ENCODE data around the gene FANCG. TPM values are rescaled to one million over a fixed set of nuclear protein-coding genes. Genes with fewer than 3 reads are reported as not detected.

Gene FANCG
- total RNA-seq, 1 donor from 2014 or later: 68.7 TPM

DNA sequence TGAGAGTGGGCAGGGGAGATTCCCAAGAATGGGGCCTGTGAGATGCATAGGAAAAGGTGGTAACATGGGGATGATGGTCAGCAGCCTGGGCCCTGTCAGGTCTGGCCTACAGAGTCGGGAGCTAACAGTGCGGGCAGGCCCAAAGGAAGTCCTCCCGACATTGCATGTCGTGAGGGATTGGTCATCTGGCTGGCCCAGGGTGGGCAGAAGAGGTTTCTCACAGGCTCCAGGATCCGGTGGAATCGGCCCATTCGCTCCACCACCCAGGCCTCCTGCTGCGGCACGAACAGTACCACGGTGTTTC lies 22.7 kb upstream of the FANCG start:
- Mint-ChIP-seq H3K9me3 (ENCODE audit: low read depth) (no peaks in the 10 kb centered on the region), H3K36me3 (ENCODE audit: insufficient read depth) (peaks cover 19% of the 10 kb centered on the region), H3K4me1 (ENCODE audit: low read depth) (peaks cover 11% of the 10 kb centered on the region), H3K4me3 (ENCODE audit: low read depth) (peak overlapping the region; percentile 92), H3K27me3 (no peaks in the 10 kb centered on the region), H3K27ac (peak overlapping the region; percentile 96)
- DNase-seq (ENCODE audit: low spot score, unreplicated experiment): no peak
- TF ChIP-seq, protein P1, sequence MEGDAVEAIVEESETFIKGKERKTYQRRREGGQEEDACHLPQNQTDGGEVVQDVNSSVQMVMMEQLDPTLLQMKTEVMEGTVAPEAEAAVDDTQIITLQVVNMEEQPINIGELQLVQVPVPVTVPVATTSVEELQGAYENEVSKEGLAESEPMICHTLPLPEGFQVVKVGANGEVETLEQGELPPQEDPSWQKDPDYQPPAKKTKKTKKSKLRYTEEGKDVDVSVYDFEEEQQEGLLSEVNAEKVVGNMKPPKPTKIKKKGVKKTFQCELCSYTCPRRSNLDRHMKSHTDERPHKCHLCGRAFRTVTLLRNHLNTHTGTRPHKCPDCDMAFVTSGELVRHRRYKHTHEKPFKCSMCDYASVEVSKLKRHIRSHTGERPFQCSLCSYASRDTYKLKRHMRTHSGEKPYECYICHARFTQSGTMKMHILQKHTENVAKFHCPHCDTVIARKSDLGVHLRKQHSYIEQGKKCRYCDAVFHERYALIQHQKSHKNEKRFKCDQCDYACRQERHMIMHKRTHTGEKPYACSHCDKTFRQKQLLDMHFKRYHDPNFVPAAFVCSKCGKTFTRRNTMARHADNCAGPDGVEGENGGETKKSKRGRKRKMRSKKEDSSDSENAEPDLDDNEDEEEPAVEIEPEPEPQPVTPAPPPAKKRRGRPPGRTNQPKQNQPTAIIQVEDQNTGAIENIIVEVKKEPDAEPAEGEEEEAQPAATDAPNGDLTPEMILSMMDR (IDR thresholded peaks at IDR 0.05; ENCODE audit: unreplicated experiment): no peak

DNA sequence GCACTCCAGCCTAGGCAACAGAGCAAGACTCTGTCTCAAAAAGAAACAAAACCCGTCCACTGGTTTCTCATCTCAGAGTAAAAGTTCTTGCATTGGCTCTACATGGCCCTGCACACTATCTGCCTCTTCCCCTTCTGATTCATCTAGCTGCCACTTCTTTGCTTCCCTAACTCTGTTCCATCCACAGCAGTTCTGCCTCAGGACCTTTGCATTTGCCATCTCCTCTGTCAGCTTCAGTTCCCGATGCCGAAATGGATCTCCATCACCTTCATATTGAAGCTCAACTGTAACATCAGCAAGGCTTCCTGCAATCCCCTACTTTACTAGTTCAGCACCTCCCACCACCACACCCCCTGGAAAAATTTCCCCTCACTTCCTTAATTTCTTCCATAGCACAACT lies 17.8 kb upstream of the FANCG start:
- no peak overlapping the region for H3K4me3 Mint-ChIP-seq (ENCODE audit: low read depth)
- peaks cover 14% of the 10 kb centered on the region for H3K36me3 Mint-ChIP-seq (ENCODE audit: insufficient read depth)
- DNase-seq (ENCODE audit: low spot score, unreplicated experiment): no peak
- H3K27ac Mint-ChIP-seq: no peak overlapping the region
- H3K27me3 Mint-ChIP-seq: no peaks in the 10 kb centered on the region
- H3K4me1 Mint-ChIP-seq (ENCODE audit: low read depth): peaks cover 12% of the 10 kb centered on the region
- TF ChIP-seq, protein P1 (IDR thresholded peaks at IDR 0.05; ENCODE audit: unreplicated experiment): no peak
- H3K9me3 Mint-ChIP-seq (ENCODE audit: low read depth): no peaks in the 10 kb centered on the region

DNA sequence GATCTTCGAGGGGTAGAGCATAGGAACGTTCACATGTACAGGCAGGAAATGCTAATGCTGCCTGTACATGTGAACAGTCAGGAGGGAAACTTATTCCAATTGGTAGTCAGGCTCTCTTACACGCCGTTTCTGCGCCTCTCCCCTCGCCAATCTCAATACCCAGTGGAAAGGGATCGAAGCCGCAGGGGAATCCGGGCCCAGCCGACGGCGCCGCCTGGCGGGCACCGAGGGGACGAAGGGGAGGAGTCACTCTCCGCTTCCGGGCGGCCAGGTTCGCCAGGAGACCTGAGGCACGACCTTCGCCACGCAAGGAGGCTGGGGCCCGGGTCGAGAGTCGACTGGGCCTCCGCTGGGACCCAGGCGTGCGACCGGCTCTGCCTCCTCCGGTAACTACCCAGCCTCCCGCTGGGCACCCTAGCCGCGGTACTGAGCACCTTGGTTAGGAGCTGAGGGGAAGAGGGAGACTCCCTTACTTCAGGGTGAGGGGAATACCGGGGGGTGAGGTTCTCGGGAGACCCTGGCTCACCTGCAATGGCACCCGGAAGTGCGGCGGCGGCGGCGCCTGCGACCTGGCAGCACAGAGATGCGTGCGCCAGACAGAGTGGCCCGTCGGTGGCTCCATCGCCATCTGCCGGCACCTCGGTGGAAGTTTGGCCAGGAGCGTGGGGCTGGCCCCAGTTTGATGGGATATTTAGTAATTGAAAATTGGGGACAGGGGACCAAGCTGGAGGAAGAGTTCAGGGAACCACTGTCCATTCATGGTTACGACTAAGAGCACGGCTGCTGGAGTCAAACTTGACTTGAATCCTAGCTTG lies 16.5 kb upstream of the FANCG start, which contains the start of gene PIGO:
Gene PIGO (minus strand): TSS at position 557 of the 815 bp plus-strand sequence. CDS start 1,026 bp downstream, outside the sequence.
- Mint-ChIP-seq H3K4me1 (ENCODE audit: low read depth) (peaks cover 9% of the 10 kb centered on the region), H3K36me3 (ENCODE audit: insufficient read depth) (peaks cover 13% of the 10 kb centered on the region), H3K27ac (peak within 1 kb of the TSS; percentile 98), H3K27me3 (no peaks in the 10 kb centered on the region), H3K9me3 (ENCODE audit: low read depth) (no peaks in the 10 kb centered on the region), H3K4me3 (ENCODE audit: low read depth) (peak within 1 kb of the TSS; percentile 90)
- TF ChIP-seq, protein P1 (IDR thresholded peaks at IDR 0.05; ENCODE audit: unreplicated experiment): peak; percentile 72
- peak; percentile 92 for DNase-seq (ENCODE audit: low spot score, unreplicated experiment)

DNA sequence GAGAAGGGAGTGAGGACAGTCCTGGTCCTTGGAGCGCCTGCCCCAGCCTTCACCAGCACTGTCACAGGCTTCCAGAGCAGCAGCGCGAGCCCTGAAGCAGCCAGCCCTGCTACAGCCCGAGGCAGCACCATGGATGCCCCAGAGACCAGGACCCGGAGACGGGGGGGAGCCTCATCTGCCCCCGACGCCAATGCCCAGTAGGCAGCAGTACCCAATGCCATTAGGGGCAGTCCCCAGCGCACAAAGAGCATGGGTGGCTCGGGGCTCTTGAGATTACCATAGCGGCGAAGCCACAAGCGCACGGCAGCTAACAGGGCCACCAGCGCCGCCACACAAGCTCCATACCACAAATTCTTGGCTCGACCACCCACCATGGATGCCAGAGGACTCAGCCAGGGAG lies 11.8 kb upstream of the FANCG start:
- H3K9me3 Mint-ChIP-seq (ENCODE audit: low read depth): no peaks in the 10 kb centered on the region
- H3K4me1 Mint-ChIP-seq (ENCODE audit: low read depth): peaks cover 7% of the 10 kb centered on the region
- no peak for DNase-seq (ENCODE audit: low spot score, unreplicated experiment)
- no peak overlapping the region for H3K4me3 Mint-ChIP-seq (ENCODE audit: low read depth)
- TF ChIP-seq, protein P1 (IDR thresholded peaks at IDR 0.05; ENCODE audit: unreplicated experiment): no peak
- no peak overlapping the region for H3K27ac Mint-ChIP-seq
- H3K27me3 Mint-ChIP-seq: no peaks in the 10 kb centered on the region
- H3K36me3 Mint-ChIP-seq (ENCODE audit: insufficient read depth): peaks cover 15% of the 10 kb centered on the region

DNA sequence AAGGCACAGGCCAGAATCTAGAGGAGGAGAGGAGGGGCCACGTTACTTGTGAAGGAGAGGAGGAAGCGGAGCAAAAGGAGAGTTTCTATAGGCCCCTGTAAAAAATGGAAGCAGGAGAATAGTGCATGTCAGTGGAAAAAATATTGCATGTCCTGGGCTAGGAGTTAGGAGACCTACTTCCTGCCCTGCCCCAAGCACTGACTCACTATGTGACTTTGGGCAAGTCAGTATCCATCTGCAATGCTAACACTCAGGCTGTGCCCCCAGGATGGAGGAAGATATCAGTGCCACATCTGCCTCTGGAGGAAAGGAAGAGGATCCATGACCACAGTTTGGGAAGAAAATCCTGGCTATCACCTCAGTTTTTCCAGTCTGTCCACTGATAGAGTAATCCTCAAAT lies 9.7 kb upstream of the FANCG start:
- Mint-ChIP-seq H3K36me3 (ENCODE audit: insufficient read depth) (peaks cover 16% of the 10 kb centered on the region), H3K27ac (no peak overlapping the region), H3K4me1 (ENCODE audit: low read depth) (no peaks in the 10 kb centered on the region)

More for the DNA sequence above, 9.7 kb upstream of the FANCG start:
- no peak for DNase-seq (ENCODE audit: low spot score, unreplicated experiment)
- H3K27me3 Mint-ChIP-seq: no peaks in the 10 kb centered on the region
- TF ChIP-seq, protein P1 (IDR thresholded peaks at IDR 0.05; ENCODE audit: unreplicated experiment): no peak
- H3K9me3 Mint-ChIP-seq (ENCODE audit: low read depth): no peaks in the 10 kb centered on the region
- no peak overlapping the region for H3K4me3 Mint-ChIP-seq (ENCODE audit: low read depth)

Measured in progenitor cell of endocrine pancreas (in vitro differentiated cells).